Panc1 (cell line): ENCODE data around the gene NUP54.
A peak's percentile ranks its signal among the peaks of the same experiment; 100 is the strongest.

ENCODE experiments used
- CTCF ChIP-seq: fragments of 450-650 bp; IDR thresholded peaks from 2 replicates; pipeline ENCODE4 v1.5.1; 2017; ENCODE audit warnings: mild to moderate bottlenecking
- POLR2AphosphoS5 ChIP-seq: IDR thresholded peaks from 2 replicates; pipeline ENCODE4 v1.6.1; 2012; ENCODE audit warnings: mild to moderate bottlenecking, low read depth, low read length, moderate library complexity
- REST ChIP-seq, 2 experiments: IDR thresholded peaks; 2 replicates each; pipeline ENCODE4 v1.6.1; 2011 to 2012; ENCODE audit warnings: low read depth in 2 of 2, control low read depth in 1 of 2, low read length in 1 of 2, mild to moderate bottlenecking in 1 of 2, moderate library complexity in 1 of 2; ENCODE audit not compliant: insufficient read depth in 1 of 2

- no peak for TF ChIP-seq CTCF
- TF ChIP-seq REST (IDR thresholded peaks at IDR 0.05; ENCODE audit: insufficient read depth in 1 of 2, low read depth in 2 of 2, low read length in 1 of 2), result 0 out of 4 replicates have a peak, but pooled peaks of 1 of the 2 experiments have one; percentile 23
- TF ChIP-seq POLR2AphosphoS5, result no peak
These were observed 40.4 kb upstream of the NUP54 start for GRCh38 chr4:76188557-76188956.
